Hepatocyte (in vitro differentiated cells): ENCODE results near the gene TBC1D26. TPM values are rescaled to one million over a fixed set of nuclear protein-coding genes. Genes with fewer than 3 reads are reported as not detected.
"Not testable (repeated sequence)": the region's sequence is repeated elsewhere in the genome, so short reads cannot be mapped to it uniquely, and the experiment has no call there.

Experiments used
- DNase-seq: peaks from one replicate; pipeline ENCODE4 v3.0.0-alpha.2; 2016; ENCODE audit warnings: low spot score
- H2AFZ ChIP-seq: fragments of 200-600 bp; sonication (generic); 2 replicates; pipeline ENCODE4 v1.6.0; 2016; ENCODE audit warnings: antibody characterized with exemption, mild to moderate bottlenecking
- H3K27ac ChIP-seq: fragments of 200-600 bp; sonication (generic); 2 replicates; pipeline ENCODE4 v1.5.1; 2016; ENCODE audit warnings: mild to moderate bottlenecking
- H3K27me3 ChIP-seq: fragments of 200-600 bp; sonication (generic); 2 replicates; pipeline ENCODE4 v1.6.1; 2016
- H3K36me3 ChIP-seq: fragments of 200-600 bp; sonication (generic); replicated peaks from 2 replicates; pipeline ENCODE4 v1.5.1; 2016; ENCODE audit warnings: low read depth; ENCODE audit not compliant: insufficient read depth
- H3K4me1 ChIP-seq: fragments of 200-600 bp; sonication (generic); 2 replicates; pipeline ENCODE4 v1.5.1; 2016; ENCODE audit warnings: mild to moderate bottlenecking, moderate library complexity; ENCODE audit not compliant: insufficient read depth
- H3K4me2 ChIP-seq: fragments of 200-600 bp; sonication (generic); 2 replicates; pipeline ENCODE4 v1.6.0; 2016
- H3K4me3 ChIP-seq: fragments of 200-600 bp; sonication (generic); 2 replicates; pipeline ENCODE4 v1.5.1; 2016; ENCODE audit warnings: mild to moderate bottlenecking
- H3K79me2 ChIP-seq: fragments of 200-600 bp; sonication (generic); 2 replicates; pipeline ENCODE4 v1.6.0; 2017; ENCODE audit warnings: mild to moderate bottlenecking
- H3K9me2 ChIP-seq: fragments of 200-600 bp; sonication (generic); replicated peaks from 2 replicates; pipeline ENCODE4 v1.6.0; 2017; ENCODE audit warnings: mild to moderate bottlenecking; ENCODE audit not compliant: insufficient read depth
- H3K9me3 ChIP-seq: fragments of 200-600 bp; sonication (generic); 2 replicates; pipeline ENCODE4 v1.5.1; 2016; ENCODE audit warnings: low read depth, mild to moderate bottlenecking
- H4K20me1 ChIP-seq: fragments of 200-600 bp; sonication (generic); 2 replicates; pipeline ENCODE4 v1.6.0; 2016; ENCODE audit warnings: mild to moderate bottlenecking; ENCODE audit not compliant: insufficient read depth, poor library complexity, severe bottlenecking
- EZH2 ChIP-seq: fragments of 200-600 bp; sonication (generic); IDR thresholded peaks from 2 replicates; pipeline ENCODE4 v1.6.1; 2016; ENCODE audit warnings: antibody characterized with exemption, mild to moderate bottlenecking, borderline replicate concordance
- EZH2phosphoT487 ChIP-seq: fragments of 200-600 bp; sonication (generic); IDR thresholded peaks from one replicate; pipeline ENCODE4 v1.6.1; 2018; ENCODE audit warnings: antibody characterized with exemption, mild to moderate bottlenecking, low read depth, moderate library complexity; ENCODE audit not compliant: unreplicated experiment, severe bottlenecking
- WGBS: methylation state at CpG from one replicate; pipeline ENCODE4 v1.1.6; 2016; ENCODE audit warnings: low lambda C conversion rate; ENCODE audit errors: missing lambda C conversion rate; 5-methylcytosine and 5-hydroxymethylcytosine counted together
- polyA plus RNA-seq: library from polyadenylated mRNA; unstranded; fragments of >200 nt; fragmentation: Nextera tagmentation; extraction: Ambion mirVana; gene quantifications from 2 replicates; pipeline ENCODE4 v1.2.1, GENCODE V29; 2016
- total RNA-seq: library from RNA; depleted of rRNA; stranded (reverse); fragments of >200 nt; gene quantifications from 2 replicates; pipeline ENCODE4 v1.2.3, GENCODE V29; 2014
- TF ChIP-seq, protein P1 (sequence below): fragments of 200-600 bp; sonication (generic); IDR thresholded peaks from 2 replicates; pipeline ENCODE4 v1.5.1; 2016; ENCODE audit warnings: antibody characterized with exemption, mild to moderate bottlenecking; ENCODE audit not compliant: poor library complexity

Gene TBC1D26
- total and polyA plus RNA-seq, 2 experiments from 2014 or later, result 0.57 to 1.7 TPM

DNA sequence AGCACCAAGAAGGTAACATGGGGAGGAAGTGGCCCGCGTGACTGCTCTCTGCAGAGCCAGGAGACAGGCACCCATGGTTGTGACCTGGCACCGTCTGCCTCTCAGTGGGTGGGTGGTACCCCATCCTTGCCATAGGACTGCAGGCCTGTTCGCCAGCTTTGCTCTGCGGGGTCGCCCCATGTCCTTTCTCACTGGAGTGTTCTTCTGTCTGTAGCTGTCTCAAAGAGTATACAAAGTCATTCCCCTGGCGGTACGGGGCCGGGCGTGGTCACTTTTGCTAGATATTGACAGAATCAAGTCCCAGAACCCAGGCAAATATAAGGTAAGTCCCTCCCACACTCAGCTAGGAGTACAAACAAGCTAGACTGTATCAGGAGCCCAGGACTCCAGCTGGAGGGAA lies 6.0 kb downstream of the TBC1D26 start:
- Histone ChIP-seq H3K79me2 (no peaks in the 10 kb centered on the region), H3K9me3 (no peaks in the 10 kb centered on the region), H3K27me3 (no peaks in the 10 kb centered on the region), H3K36me3 (no peaks in the 10 kb centered on the region), H3K9me2 (no peaks in the 10 kb centered on the region), H3K4me2 (no peak overlapping the region), H2AFZ (no peak overlapping the region), H3K4me3 (no peak overlapping the region), H3K27ac (no peak overlapping the region), H4K20me1 (no peaks in the 10 kb centered on the region), H3K4me1 (no peaks in the 10 kb centered on the region)
- no peak for DNase-seq
- TF ChIP-seq EZH2, result no peak
- TF ChIP-seq EZH2phosphoT487, result no peak
- TF ChIP-seq, protein P1, sequence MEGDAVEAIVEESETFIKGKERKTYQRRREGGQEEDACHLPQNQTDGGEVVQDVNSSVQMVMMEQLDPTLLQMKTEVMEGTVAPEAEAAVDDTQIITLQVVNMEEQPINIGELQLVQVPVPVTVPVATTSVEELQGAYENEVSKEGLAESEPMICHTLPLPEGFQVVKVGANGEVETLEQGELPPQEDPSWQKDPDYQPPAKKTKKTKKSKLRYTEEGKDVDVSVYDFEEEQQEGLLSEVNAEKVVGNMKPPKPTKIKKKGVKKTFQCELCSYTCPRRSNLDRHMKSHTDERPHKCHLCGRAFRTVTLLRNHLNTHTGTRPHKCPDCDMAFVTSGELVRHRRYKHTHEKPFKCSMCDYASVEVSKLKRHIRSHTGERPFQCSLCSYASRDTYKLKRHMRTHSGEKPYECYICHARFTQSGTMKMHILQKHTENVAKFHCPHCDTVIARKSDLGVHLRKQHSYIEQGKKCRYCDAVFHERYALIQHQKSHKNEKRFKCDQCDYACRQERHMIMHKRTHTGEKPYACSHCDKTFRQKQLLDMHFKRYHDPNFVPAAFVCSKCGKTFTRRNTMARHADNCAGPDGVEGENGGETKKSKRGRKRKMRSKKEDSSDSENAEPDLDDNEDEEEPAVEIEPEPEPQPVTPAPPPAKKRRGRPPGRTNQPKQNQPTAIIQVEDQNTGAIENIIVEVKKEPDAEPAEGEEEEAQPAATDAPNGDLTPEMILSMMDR, result no peak
- WGBS, result 86% methylated on average over 10 of the region's 10 CpGs

DNA sequence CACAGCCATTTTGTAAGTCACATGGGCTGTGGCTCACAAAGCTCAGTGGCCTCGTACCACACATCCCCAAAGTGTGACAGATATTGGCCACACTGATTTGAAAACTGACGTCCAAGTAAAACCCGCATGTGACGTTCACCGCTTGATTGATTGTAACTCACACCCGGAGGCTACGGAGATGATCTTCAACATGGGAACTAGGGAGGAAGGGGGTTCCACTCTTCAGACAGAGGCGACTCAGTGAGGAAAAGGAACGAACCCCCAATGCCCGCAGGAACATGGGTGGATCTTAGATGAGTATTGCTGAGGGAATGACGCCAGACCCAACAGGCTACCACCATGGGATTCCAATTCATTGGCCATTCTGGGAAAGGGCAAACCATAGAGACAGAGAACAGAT lies 7.2 kb downstream of the TBC1D26 start:
- 95% methylated on average over 10 of the region's 11 CpGs for WGBS

DNA sequence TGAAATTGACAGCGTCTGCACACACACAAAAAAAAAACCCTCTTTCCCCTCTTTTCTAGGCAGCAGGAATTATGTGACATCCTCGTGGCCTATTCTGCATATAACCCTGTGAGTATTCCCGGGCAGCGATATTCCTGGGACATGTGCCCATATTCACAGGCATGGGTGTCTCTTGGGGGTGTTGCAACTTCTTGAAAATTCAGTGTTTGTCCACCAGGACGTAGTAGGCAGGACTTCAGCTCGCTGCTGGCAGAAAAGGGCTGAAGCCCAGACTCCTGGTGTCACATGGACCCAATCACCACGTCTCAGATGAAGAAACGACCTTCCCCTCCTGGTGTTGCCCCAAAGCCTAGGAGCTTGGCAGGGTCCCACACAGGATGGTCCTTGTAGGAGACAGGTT lies 8.0 kb downstream of the TBC1D26 start:
- not testable (repeated sequence) for H3K4me2 ChIP-seq, H3K9me3 ChIP-seq, H3K27me3 ChIP-seq, H3K79me2 ChIP-seq, H3K9me2 ChIP-seq, H3K36me3 ChIP-seq, H3K4me3 ChIP-seq, DNase-seq, H2AFZ ChIP-seq, H4K20me1 ChIP-seq, H3K4me1 ChIP-seq, H3K27ac ChIP-seq
- 84% methylated on average over 8 of the region's 8 CpGs for WGBS

More for the DNA sequence above, 7.2 kb downstream of the TBC1D26 start:
- not testable (repeated sequence) for H4K20me1 ChIP-seq, H3K9me2 ChIP-seq, H3K4me3 ChIP-seq, H3K4me1 ChIP-seq, H3K79me2 ChIP-seq, H3K36me3 ChIP-seq, H3K27me3 ChIP-seq, H3K4me2 ChIP-seq, DNase-seq, H3K27ac ChIP-seq, H2AFZ ChIP-seq, H3K9me3 ChIP-seq

DNA sequence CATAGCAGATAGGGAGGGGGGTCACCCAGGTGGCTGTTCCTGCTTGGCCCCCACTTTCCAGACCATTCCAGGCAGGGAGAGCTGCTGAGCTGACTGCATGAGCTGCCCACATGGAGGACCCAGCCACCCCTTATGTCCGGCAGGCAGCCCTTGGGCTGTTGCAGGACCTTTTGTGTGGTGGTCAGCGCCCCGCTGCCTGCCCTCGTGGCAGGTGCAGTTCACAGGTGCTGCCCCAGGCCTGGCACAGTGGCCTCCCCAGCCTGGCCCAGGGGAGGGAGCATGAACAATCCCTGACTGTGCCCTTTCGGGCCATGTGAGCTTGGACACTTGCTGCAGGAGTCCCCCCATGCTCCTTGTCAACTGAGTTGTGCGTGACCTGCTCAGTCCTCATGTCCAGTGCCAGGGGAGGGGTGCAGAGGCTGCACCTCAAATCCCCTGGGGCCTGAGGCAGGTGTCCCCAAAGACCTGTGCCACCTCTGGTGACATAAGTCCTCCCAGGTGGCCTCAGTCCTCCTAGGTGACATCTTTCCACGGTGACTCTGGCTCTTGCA lies 8.6 kb downstream of the TBC1D26 start:
- no peak overlapping the region for H3K4me3 ChIP-seq
- TF ChIP-seq EZH2 (no peak), EZH2phosphoT487 (no peak)
- TF ChIP-seq, protein P1, result no peak
- DNase-seq, result no peak
- no peaks in the 10 kb centered on the region for H3K9me2 ChIP-seq
- no peak overlapping the region for H3K4me2 ChIP-seq
- no peak overlapping the region for H2AFZ ChIP-seq
- no peaks in the 10 kb centered on the region for H3K36me3 ChIP-seq
- 97% methylated on average over 7 of the region's 7 CpGs for WGBS
- no peaks in the 10 kb centered on the region for H3K27me3 ChIP-seq
- no peaks in the 10 kb centered on the region for H3K4me1 ChIP-seq
- H3K9me3 ChIP-seq, result no peaks in the 10 kb centered on the region
- H4K20me1 ChIP-seq, result no peaks in the 10 kb centered on the region
- no peak overlapping the region for H3K27ac ChIP-seq
- H3K79me2 ChIP-seq, result no peaks in the 10 kb centered on the region

DNA sequence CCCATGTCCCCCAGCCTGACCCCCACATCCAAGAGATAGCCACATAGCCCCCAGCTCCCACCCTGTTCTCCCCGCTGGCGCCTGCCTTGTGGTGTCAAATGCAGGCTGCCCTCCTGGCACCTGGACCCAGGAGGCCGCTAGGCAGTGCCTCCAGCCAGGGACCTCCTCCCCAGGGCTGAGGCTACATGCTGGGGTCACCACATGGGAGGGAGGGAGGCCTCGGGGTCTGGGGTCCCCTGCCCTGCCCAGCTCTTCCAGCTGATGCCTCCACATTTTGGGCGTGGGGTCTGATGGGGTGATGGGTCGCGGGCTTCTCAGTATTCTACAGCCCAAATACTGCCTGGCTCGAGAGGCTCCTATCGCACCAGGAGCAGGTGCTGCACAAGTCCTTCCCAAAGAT lies 9.5 kb downstream of the TBC1D26 start:
- no peak overlapping the region for H3K4me2 ChIP-seq
- no peaks in the 10 kb centered on the region for H3K9me2 ChIP-seq
- no peaks in the 10 kb centered on the region for H3K27me3 ChIP-seq
- no peaks in the 10 kb centered on the region for H4K20me1 ChIP-seq
- no peak overlapping the region for H3K4me3 ChIP-seq
- no peak for DNase-seq
- no peaks in the 10 kb centered on the region for H3K9me3 ChIP-seq
- no peak overlapping the region for H2AFZ ChIP-seq
- no peaks in the 10 kb centered on the region for H3K79me2 ChIP-seq
- WGBS, result 96% methylated on average over 9 of the region's 9 CpGs
- TF ChIP-seq, protein P1, result no peak
- no peak for TF ChIP-seq EZH2
- TF ChIP-seq EZH2phosphoT487, result no peak
- no peak overlapping the region for H3K27ac ChIP-seq
- no peaks in the 10 kb centered on the region for H3K4me1 ChIP-seq
- no peaks in the 10 kb centered on the region for H3K36me3 ChIP-seq
